ENCODE data around the gene TYMP. TPM values are rescaled to one million over a fixed set of nuclear protein-coding genes. Genes with fewer than 3 reads are reported as not detected.

The TYMP gene
- total and polyA plus RNA-seq, 2 of the 8 experiments (the other 6 are each of a cell fraction or from before 2014, with no cell fraction given) = 0.43 to 0.48 TPM

DNA sequence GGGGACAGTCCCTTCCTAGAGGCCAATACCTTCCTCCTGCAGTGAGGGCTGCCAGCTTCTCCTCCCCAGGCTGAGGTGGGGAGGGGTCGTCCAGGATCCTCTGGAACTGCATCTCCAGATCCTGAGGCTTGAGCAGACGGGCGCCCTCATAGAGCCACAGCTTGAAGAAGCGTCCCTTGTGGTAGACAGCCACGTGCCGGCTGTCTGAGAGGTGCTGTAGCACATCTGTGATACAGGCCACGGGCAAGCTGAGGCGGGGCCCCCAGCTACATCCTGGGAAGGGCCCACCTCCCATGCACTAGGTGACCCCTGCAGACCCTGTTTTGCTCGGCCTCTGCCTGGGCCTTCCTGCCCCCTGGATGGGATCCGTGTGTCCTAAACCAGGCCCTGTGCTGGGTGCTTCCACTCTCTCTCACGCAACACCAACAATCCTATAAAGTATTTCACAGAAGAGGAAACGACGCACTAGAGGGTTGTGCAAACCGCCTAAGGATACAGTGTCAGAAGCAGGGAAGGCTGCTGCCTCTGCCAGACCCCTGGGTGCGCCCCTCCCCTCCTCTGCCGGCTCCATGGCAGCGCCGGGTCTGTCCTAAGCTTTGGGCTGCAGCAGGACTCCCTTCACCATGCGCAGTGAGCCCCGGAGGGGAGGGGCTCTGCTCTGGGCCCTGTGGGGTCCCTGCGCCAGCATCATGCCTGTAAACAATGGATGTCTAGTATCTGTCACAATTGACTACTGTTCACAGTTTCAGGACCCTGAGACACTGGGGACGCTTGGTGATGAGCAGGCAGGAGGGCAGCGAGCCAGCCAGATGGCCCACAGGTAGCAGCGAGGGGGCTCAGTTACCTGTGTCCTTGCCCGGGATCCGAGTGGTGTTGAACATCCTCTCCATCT lies 43.9 kb upstream of the TYMP start (continued):
- no peak for TF ChIP-seq POLR2AphosphoS5 (IDR thresholded peaks at IDR 0.05; ENCODE audit: low read depth, low read length)
- no peak for TF ChIP-seq BRCA1 (IDR thresholded peaks at IDR 0.05; ENCODE audit: low read depth, low read length)
